Measurements from ENCODE around the gene FGA. TPM values are rescaled to one million over a fixed set of nuclear protein-coding genes. Genes with fewer than 3 reads are reported as not detected.

FGA gene
- total RNA-seq, 2 donors from 2014 or later: not detected

Other genes starting within 250 kb of the FGA start
- not detected for gene DCHS2, start 98.9 kb downstream of the FGA start, total RNA-seq
- gene PLRG1, start 40.3 kb downstream of the FGA start, total RNA-seq: 10 to 100 TPM; 92.6 to 100.0 TPM
- not detected for gene FGB, start 27.7 kb downstream of the FGA start, total RNA-seq
- not detected for gene FGG, start 21.9 kb upstream of the FGA start, total RNA-seq
- not detected for gene LRAT, start 153.3 kb upstream of the FGA start, total RNA-seq
- gene RBM46, start 190.5 kb upstream of the FGA start, total RNA-seq: not detected